Stimulated activated CD4-positive, alpha-beta T cell treated with anti-CD3 and anti-CD28 coated beads, Interleukin-4, amount 100 ng/mL, for 24 hours (primary cell): ENCODE measurements around the gene ONECUT2.
"Not testable (repeated sequence)": the region's sequence is repeated elsewhere in the genome, so short reads cannot be mapped to it uniquely, and the experiment has no call there.

Experiments
- DNase-seq: peaks from one replicate; pipeline ENCODE4 v3.0.0-alpha.2; 2020

The ONECUT2 gene

DNA sequence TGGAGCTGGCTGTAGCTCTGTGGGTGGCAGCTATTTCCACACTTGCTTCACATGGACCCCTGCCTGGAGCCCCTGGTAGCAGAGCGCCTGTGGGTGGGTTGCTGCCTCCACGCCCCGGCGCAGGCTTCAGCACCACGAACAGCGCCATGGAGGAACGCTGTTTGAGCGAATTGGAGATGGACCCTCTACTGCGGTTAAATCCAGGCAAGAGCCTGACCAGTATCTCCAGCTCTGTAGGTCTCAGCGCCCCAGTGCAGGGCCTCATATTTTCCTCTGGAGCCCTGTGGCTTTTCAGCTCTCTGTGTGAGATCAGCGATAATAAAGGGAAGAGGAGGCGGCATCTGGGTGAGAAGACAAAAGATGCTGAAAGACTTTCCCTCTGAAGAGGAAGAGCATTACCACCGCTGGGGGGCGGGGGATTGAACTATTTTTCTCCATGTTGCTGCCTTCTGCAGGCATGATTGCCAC lies 12.0 kb downstream of the ONECUT2 start:
- DNase-seq: no peak

DNA sequence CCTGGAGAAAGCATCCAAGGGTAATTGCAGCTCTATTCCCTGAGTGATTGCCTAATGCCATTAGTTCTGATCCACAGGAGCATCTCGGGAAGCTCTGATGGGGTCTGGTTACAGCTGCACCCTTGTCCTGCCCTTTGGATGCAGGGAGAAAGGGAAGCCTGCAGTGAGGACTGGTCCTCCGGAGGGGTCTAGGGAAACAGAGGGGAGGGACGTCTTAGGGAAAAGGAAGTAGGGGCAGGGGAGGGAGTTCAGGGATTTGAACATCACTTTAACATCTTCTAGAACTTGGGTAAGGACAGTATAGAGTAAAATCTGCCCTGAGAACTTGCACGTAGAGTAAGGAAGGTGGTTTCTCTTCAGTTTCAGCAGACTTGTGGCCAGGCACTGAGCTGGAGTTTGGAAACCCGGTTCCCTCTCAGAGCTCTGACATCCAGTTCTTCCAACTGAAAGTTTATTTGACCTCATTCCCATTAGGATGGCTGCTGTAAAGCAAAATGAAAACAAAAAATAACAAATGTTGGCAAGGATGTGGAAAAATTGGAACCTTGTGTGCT lies 20.5 kb downstream of the ONECUT2 start:
- DNase-seq: no peak

DNA sequence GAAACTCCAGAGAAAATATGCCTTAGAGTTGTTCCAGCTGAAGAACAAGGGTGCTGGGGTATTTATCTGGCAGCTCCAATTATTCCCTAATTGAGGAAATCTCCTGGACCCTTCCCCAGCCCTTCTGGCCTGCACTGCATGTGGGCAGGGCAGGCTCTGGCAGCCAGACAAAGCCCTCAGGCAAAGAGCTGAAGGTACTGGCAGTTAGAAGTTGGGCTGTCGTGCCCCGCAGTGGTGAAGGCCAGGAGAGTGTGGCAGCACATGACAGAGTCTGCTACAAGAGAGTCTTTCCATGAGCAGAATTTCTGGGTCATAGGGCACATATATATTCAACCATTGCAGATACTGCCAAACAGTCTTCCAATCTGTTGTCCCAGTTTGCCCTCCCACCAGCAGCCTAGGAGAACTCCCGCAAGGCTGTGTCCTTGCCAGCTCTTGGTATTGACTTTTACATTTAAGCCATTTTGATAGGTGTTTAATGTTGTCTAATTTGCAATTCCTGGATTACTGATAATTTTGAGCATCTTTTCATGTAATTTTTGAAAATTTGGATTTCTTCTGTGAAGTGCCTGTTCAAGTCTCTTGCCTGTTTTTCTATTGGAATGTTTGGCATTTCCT lies 26.6 kb downstream of the ONECUT2 start:
- no peak for DNase-seq

DNA sequence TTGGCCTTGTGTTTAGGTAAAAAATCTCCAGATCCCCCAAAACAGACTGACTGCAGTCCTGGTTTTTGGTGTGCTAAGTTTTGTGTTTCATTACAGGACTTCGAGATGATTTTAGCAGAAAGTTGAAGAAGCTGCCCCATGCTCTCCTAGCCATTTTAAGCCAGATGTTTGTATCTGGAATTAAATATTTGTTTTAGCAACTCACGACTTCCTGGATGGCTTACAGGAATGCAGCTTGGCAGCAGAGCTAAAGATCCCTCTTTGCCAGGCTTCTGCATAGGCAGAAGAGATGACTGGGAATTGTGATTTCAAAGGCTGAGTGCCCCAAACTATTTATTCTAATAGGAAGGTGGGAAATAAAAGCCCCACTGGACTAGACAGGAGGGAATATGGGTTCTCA lies 31.1 kb downstream of the ONECUT2 start:
- no peak for DNase-seq

DNA sequence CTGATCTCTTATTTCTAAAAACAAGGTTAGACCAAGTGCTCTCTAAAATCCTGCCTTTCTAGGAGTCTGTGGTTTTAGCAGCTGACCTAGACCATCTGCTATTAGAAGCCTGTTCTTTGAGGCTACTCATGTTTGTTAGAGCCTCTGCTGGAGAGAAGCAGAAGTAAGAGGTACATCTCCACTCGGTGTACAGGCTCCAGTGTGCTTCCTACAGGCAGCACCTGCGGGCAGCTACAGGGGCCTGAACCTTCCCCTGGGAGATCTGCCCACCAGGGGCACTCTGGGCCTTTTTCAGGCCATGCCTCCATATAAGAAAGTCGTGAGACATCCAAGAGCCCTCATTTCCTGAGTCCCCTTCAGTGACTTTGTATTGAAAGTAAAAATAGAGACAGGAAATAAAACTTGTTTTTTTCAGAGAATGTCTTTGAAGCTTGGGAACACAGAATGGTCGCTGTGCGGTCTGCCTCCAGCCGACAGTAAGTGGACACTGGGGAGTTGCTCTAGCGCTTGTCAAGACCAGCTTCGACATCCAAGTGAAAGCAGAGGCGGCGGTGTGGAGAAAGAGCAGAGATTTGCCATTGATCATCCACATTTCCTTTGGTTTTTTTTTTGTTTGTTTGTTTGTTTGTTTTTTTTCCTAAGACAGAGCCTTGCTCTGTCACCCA lies 31.7 kb downstream of the ONECUT2 start:
- DNase-seq: no peak

DNA sequence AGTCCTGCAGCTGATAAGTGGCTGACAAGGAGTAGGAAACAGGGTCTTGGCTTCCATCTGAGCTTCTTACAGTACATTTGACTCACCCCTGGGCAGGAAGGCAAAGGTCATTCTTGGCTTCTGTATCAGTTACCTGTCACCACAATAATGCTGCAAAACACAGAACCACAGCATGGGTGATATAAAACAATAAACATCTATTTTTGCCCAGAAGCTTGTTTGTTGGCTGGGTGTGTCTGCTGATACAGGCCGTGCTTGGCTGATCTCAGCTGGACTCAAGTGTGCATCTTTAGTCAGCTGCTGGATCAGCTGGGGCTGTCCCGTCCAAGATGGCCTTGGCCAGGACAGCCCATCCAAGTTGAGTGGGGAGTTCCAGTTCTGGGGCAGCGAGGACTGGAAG lies 34.7 kb downstream of the ONECUT2 start:
- DNase-seq: no peak

DNA sequence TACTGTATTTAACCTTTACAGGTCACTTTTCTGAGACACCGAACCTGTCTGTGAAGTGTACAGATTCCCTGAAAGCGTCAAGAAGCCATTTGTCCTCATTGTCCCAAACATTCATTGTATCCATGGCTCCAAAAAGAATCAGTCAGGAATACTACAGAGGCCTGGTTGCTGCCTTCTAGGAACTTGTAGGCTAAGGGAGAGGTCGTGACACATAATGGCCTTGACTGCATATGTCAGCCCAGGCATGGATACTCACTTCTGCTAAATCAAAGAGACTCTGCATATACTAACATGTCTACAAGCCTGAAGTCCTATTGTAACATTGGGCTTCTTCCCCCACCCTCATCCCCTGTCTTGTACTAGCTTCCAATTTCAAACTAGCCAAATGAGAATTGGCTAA lies 40.2 kb downstream of the ONECUT2 start:
- DNase-seq: no peak

DNA sequence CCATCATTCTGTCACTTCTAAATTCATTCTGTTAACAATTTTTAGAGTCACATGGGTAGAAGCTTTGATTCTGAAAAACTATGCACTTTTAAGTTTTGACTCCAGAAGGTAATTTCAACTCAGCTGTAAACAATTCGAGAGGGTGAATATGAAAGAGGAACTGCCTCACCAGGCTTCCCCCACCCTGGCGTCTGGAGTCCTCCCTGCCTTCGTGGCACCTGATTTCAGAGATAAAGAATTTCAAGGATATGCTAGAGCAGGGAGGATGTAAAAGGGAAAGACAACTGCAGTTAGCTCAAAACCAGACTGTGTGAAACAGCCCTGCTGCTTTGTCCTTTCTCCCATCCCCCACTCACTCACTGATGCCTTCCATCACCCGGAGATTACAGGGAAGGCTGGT lies 40.7 kb downstream of the ONECUT2 start:
- no peak for DNase-seq

DNA sequence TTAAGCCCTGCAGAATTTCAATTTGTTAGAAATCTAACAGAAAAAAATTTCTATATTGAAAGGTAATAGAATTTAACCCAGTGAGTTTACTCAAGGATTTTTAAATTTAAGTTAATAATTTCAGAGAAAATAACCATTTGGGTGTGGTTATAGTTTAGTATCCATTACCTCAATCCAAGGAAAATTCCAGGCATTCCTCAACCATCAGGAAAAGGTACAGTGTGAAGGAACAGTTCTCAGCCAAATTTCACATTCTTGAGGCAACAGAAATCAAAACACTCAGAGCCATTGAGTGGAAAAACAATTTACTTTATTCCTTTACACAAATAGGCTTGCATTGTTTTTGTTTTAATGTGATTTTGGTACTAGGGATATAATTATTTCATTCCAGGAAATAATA lies 45.6 kb downstream of the ONECUT2 start:
- DNase-seq: no peak

DNA sequence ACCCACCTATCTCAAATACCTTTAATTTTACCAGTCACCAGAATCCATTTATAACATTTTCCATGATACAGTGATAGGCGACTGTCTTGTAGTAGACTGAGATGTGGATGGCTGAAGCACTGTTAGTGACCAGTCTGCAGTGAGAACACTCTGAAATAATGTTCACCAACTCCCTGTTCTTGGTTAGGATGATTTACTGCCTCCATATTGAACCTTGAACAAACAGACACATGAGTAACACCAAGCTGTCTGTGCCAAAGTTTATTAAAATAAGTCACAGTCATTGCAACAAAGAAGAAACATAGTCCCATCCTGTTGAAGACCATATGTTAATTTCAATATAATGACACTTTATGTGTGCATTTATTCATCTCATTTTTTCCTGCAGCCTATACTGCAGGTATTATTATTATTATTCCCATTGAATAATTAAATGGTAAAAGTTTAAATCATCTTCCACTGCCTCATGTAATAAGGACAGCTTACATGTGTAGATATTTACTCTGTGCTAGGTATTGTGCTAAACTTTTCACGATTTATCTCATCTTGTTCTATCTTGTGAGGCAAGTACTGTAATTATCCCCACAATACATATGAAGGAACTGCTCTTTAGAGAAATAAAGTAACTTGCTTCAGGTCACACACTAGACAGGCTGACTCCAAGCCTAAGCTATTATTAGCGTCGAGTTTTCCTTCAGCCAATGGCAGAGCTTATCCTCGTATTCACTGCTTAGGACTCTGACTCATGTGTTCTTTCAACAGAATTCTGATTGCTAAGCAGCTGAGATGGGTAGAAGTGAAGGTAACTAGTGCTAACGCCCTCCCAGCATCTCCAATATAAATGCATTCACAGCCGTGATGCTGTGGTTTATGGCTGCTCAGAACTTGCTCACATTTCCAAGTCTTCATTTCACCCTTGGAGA lies 62.5 kb downstream of the ONECUT2 start:
- no peak for DNase-seq

DNA sequence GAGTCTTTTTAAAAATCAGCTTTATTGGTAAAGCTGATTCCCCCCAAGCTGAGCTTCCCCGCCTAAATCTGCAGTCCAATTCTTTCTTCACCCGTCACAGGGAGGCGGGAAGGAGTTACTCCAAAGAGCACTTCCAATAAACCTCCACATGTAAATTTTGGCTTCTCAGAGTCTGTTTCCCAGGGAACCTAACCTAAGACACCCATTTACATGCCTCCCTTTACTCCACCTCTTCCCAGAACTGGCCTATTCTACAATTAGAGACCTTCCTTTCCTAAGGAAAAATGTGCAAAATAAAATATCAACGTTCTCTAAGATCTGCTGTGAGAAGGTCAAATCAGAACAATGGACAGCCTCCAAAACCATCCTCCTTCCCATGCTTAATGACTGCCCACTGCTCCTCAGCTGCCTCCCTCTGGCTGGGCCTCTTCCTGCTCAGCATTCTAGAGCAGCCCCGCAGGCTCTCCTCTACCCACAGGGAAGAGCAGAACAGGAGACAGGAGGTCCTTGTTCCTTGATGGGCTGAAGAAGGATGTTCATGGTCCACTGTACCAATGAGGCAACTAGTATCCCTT lies 63.6 kb downstream of the ONECUT2 start:
- DNase-seq: no peak

DNA sequence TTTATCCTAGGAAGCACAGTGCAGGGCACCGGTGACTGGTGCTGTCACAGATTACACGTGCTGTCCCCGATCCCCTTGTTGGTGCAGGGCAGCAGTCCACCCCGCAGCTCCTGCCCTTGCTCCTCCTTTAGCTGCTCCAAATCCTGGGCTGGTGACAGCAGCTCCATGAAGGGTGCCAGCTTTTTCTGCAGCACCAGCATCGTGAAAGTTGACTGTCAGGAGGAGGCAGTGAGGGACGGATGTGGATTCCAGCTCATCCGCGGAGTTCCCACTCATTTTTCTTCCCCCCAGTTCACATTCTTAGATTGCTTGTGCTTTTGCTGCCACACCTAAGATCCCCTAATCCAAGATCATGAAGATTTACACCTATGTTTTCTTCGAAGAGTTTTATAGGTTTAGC lies 67.5 kb downstream of the ONECUT2 start:
- DNase-seq: no peak

DNA sequence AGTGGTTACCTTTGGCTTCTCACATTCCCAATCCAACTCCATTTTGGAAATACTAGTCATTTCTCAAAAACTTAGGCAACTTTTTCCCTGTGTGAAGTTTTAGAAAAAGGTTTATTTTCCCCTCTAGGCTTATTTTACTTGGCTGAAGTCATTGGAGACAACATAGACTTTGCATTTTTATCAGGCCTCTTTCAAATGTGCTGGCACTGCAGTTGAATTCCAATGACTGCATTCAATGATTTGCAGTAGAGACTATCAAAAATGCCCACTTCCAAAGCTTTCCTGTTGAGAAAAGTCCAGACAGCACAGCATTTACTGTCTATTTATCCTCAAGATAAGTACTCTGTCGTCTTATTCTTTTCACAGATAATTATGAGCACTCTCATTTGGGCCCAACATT lies 70.1 kb downstream of the ONECUT2 start:
- no peak for DNase-seq

DNA sequence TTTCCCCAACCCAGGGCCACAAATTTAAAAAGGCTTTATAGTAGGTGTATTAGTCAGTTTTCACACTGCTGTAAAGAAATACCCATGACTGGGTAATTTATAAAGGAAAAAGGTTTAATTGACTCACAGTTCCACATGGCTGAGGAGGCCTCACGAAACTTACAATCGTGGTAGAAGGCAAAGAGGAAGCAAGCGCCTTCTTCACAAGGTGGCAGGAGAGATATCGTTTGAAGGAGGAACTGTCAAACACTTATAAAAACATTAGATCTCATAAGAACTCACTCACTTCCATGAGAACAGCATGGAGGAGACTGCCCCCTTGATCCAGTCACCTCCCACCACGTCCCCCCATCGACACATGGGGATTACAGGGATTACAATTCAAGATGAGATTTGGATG lies 80.9 kb downstream of the ONECUT2 start:
- DNase-seq: no peak

DNA sequence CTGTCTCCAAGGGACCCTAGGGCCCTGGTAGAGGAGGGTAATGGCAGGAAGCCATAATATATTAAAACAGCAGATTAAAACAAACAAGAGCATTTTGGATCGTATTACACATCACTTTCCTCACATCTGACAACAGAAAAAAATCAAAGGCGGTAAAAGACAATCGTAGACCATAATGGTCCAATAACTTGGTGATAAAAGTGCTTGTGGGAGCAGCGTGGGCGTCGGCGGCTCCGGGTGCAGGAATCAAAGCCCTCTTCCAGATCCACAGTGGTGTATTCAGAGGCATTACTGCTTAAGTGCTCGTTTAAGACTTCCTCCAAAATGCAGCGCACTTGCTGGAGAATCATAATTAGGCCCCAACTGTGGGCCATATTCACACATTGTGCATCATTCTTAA lies 83.4 kb downstream of the ONECUT2 start:
- DNase-seq: no peak

DNA sequence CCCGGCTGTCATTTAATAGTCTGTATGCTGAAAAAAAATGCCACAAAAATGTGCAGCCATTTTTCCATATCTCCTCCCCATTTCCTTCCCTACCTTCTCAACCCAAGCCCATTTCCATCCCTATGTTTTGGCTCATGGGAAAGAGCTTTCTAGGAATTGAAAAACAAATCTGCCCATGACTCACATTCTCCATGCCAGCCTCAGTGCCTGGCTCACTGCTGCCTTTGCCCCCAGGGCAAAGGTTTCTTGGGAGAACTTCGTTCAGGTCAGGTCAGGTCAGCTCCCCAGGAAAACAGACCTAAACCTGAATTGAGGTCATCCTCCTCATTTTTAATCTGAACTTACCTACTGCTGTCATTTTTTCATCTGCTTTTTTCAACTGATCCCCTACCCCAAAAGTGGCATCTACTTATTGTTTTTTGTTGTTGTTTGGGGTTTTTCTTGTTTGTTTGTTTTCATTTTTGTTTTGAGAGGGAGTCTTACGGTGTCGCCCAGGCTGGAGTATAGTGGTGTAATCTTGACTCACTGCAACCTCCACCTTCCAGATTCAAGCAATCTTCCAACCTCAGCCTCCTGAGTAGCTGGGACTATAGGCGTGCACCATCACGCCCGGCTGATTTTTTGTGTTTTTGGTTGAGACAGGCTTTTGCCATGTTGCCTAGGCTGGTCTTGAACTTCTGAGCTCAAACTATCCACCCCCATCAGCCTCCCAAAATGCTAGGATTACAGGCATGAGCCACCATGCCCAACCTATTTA lies 84.7 kb downstream of the ONECUT2 start:
- no peak for DNase-seq

DNA sequence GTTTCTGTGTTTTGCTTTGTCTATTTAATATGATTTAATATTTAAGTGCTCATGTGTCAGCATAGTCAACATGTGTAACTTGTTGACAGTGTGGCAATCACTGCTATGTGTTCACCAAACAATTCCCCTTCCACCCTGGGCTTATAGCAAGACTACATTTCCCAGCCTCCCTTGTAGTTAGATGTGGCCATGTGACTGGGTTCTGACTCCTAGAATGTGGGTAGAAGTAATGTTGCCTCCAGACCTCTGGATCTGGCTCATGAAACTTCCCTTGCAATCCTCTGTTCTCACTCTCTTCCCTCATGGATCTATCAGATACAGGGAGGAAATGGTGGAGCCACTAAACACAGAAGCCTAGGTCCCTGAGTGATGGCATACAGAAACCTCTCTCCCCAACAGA lies 87.2 kb downstream of the ONECUT2 start:
- DNase-seq: not testable (repeated sequence)

DNA sequence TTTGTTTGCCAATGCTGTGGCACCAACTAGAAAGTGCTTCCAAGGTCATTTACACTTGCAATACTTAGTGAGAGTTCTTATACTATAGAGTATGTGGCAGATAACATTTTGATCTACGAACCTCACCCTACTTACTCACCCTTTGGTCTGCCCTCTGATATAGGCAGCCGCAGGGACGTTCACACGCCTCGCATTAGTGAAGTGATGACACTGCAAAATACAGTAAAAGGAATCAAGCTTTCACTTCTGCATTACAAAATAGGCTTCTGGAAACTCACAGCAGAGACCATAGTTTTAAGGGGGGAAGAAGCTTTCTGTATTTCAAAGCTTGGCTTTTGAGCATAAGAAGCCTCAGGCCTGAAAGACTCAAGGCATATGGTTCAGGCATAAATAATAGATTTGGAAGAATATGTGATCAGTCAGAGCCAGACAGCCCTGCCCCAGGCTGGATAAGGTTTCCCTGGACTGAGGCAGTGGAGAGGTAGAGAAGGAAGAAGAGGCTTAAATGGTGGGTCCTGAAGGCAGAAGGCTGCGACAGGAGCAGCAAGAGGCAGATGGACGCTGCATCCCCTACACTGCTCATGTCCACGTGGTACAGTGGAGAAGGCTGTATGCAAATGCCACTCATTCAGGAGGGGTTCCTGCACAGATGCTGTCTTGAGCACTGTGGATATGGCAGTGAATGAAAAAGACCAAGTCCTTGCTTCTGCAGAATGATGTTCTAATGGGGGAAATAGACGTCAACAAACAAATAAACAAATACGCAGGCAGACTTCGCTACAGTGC lies 88.2 kb downstream of the ONECUT2 start:
- DNase-seq: no peak

DNA sequence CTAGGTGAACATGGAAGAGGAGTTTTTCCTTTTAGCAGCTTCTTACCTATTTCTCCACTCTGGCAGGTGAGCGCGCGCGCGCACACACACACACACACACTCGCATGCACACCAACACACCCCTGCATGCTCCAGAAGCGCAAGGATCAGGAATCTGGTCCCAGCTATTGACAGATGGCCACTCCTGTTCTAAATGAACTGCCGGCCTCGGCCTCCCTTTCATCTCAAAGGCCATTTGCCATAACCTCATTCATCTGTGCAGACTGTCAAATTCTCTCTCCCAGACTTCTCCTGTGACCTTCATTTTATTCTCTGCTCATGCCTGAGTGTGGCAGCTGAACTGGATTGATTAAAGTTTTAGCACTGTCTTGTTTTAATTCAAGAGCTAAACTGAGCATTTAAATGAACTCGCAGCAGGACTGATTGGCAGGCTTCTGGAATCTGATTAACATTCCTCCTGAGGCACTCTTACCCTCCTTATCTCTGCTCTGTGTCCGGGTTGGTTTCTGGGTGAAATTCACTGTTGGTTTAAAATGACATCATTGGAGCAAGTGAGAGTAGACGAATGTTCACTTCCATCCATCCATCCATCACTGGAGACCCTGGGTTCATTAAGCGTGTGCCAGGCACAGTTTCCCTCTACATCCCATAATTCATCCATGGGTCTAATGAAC lies 92.5 kb downstream of the ONECUT2 start:
- no peak for DNase-seq

DNA sequence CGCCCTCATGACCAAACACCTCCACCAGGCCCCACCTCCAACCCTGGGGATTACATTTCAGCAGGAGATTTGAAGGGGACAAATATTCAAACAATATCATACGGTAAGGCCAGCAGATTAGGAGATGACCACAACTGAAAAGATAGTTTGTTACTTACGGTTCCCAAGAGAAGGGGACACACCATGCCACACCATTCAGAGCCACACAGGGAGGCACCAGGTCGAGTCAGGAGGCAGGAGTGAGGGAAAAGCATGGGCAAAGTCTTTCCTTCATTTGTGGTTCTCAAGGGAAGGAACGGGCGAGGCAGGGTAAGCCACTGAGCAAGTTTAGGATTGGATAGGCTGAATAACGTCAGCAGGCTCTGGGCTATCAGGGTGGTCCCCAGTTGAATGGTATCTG lies 94.0 kb downstream of the ONECUT2 start:
- no peak for DNase-seq
